Duodenal mucosa (tissue), 2 donors: Measurements from ENCODE around the gene AHDC1.

Source experiments
- H3K27ac ChIP-seq: one replicate; pipeline ENCODE4 v1.7.0; 2013; ENCODE audit warnings: low read depth, low read length
- H3K27me3 ChIP-seq, 2 donors: one replicate each; pipeline ENCODE4 v1.7.0; 2013; ENCODE audit warnings: low read length in 2 of 2, control low read depth in 1 of 2; ENCODE audit not compliant: insufficient read depth in 2 of 2, control insufficient read depth in 1 of 2
- H3K36me3 ChIP-seq, 2 donors: one replicate each; pipeline ENCODE4 v1.7.0; 2013; ENCODE audit warnings: low read length in 2 of 2, control low read depth in 1 of 2; ENCODE audit not compliant: insufficient read depth in 2 of 2, control insufficient read depth in 1 of 2
- H3K4me1 ChIP-seq, 2 donors: one replicate each; pipeline ENCODE4 v1.7.0; 2013; ENCODE audit warnings: low read length in 2 of 2, control low read depth in 1 of 2; ENCODE audit not compliant: insufficient read depth in 2 of 2, control insufficient read depth in 1 of 2
- H3K4me3 ChIP-seq, 2 donors: one replicate each; pipeline ENCODE4 v1.7.0; 2013; ENCODE audit warnings: low read length in 2 of 2, low read depth in 1 of 2
- H3K9ac ChIP-seq, 2 donors: one replicate each; pipeline ENCODE4 v1.7.0; 2013; ENCODE audit warnings: low read length in 2 of 2, low read depth in 1 of 2
- H3K9me3 ChIP-seq, 2 donors: one replicate each; pipeline ENCODE4 v1.7.0; 2013; ENCODE audit warnings: low read length in 2 of 2, control low read depth in 1 of 2; ENCODE audit not compliant: control insufficient read depth in 1 of 2

AHDC1 gene

GRCh38 chr1:27597516-27598294 is 6.2 kb downstream of the AHDC1 start:
- no peaks in the 10 kb centered on the region for H3K27me3 ChIP-seq
- no peak overlapping the region for H3K4me3 ChIP-seq
- H3K9me3 ChIP-seq: no peaks in the 10 kb centered on the region
- peaks cover 32 to 36% of the 10 kb centered on the region in 2 donors for H3K4me1 ChIP-seq
- no peak overlapping the region for H3K9ac ChIP-seq
- no peak overlapping the region for H3K27ac ChIP-seq
- no peaks in the 10 kb centered on the region for H3K36me3 ChIP-seq

GRCh38 chr1:27596986-27597385 is 7.0 kb downstream of the AHDC1 start:
- H3K4me3 ChIP-seq: no peak overlapping the region
- H3K27ac ChIP-seq: no peak overlapping the region
- no peaks in the 10 kb centered on the region for H3K9me3 ChIP-seq

GRCh38 chr1:27596261-27596660 is 7.7 kb downstream of the AHDC1 start:
- no peak overlapping the region for H3K4me3 ChIP-seq
- H3K27me3 ChIP-seq: no peaks in the 10 kb centered on the region
- peaks cover 23 to 30% of the 10 kb centered on the region in 2 donors for H3K4me1 ChIP-seq
- H3K27ac ChIP-seq: no peak overlapping the region
- no peaks in the 10 kb centered on the region for H3K36me3 ChIP-seq
- no peak overlapping the region for H3K9ac ChIP-seq
- H3K9me3 ChIP-seq: no peaks in the 10 kb centered on the region

More at GRCh38 chr1:27596986-27597385, 7.0 kb downstream of the AHDC1 start:
- Histone ChIP-seq H3K4me1 (peaks cover 26 to 31% of the 10 kb centered on the region in 2 donors), H3K36me3 (no peaks in the 10 kb centered on the region), H3K9ac (no peak overlapping the region), H3K27me3 (no peaks in the 10 kb centered on the region)

GRCh38 chr1:27595597-27595996 is 8.3 kb downstream of the AHDC1 start:
- Histone ChIP-seq H3K36me3 (peaks cover 0 to under 1% of the 10 kb centered on the region in 2 donors), H3K9ac (no peak overlapping the region), H3K4me3 (no peak overlapping the region), H3K4me1 (peaks cover 29 to 34% of the 10 kb centered on the region in 2 donors), H3K27ac (no peak overlapping the region), H3K27me3 (no peaks in the 10 kb centered on the region), H3K9me3 (no peaks in the 10 kb centered on the region)

GRCh38 chr1:27594564-27595510 is 9.1 kb downstream of the AHDC1 start:
- Histone ChIP-seq H3K4me3 (no peak overlapping the region), H3K9ac (no peak overlapping the region), H3K9me3 (no peaks in the 10 kb centered on the region), H3K36me3 (peaks cover 0 to 3% of the 10 kb centered on the region in 2 donors), H3K27me3 (no peaks in the 10 kb centered on the region), H3K4me1 (peaks cover 35 to 42% of the 10 kb centered on the region in 2 donors), H3K27ac (no peak overlapping the region)

GRCh38 chr1:27593678-27594563 is 10.0 kb downstream of the AHDC1 start:
- no peak overlapping the region for H3K9ac ChIP-seq

GRCh38 chr1:27592931-27593677 is 10.8 kb downstream of the AHDC1 start:
- Histone ChIP-seq H3K9me3 (no peaks in the 10 kb centered on the region), H3K4me3 (no peak overlapping the region), H3K9ac (no peak overlapping the region), H3K4me1 (peaks cover 21 to 30% of the 10 kb centered on the region in 2 donors), H3K27me3 (no peaks in the 10 kb centered on the region), H3K27ac (no peak overlapping the region), H3K36me3 (peaks cover 0 to 3% of the 10 kb centered on the region in 2 donors)

More at GRCh38 chr1:27593678-27594563, 10.0 kb downstream of the AHDC1 start:
- no peak overlapping the region for H3K27ac ChIP-seq
- no peaks in the 10 kb centered on the region for H3K27me3 ChIP-seq
- H3K4me1 ChIP-seq: peaks cover 26 to 35% of the 10 kb centered on the region in 2 donors
- H3K36me3 ChIP-seq: peaks cover 0 to 3% of the 10 kb centered on the region in 2 donors
- no peaks in the 10 kb centered on the region for H3K9me3 ChIP-seq
- no peak overlapping the region for H3K4me3 ChIP-seq

- peaks cover 21 to 28% of the 10 kb centered on the region in 2 donors for H3K4me1 ChIP-seq
- H3K9me3 ChIP-seq: no peaks in the 10 kb centered on the region
- no peak overlapping the region for H3K27ac ChIP-seq
- peaks cover 0 to 3% of the 10 kb centered on the region in 2 donors for H3K36me3 ChIP-seq
- H3K4me3 ChIP-seq: no peak overlapping the region
- no peak overlapping the region for H3K9ac ChIP-seq
- no peaks in the 10 kb centered on the region for H3K27me3 ChIP-seq
Observed at GRCh38 chr1:27592232-27592930, 11.6 kb downstream of the AHDC1 start.
